GM19372 (cell line): ENCODE measurements around the gene FER.
"Not testable (repeated sequence)": the region's sequence is repeated elsewhere in the genome, so short reads cannot be mapped to it uniquely, and the experiment has no call there.

Experiments
- ATAC-seq: cut with Tn5 transposase; IDR thresholded peaks from one replicate; pipeline ENCODE4 v1.9.1; 2021; ENCODE audit warnings: mild to moderate bottlenecking, low read depth, moderate library complexity; ENCODE audit not compliant: unreplicated experiment

Gene FER

GRCh38 chr5:108794349-108794748 is 46.7 kb downstream of the FER start:
- ATAC-seq: not testable (repeated sequence)

GRCh38 chr5:108797396-108797795 is 49.7 kb downstream of the FER start:
- ATAC-seq: no peak

GRCh38 chr5:108797986-108798385 is 50.3 kb downstream of the FER start:
- no peak for ATAC-seq

- no peak for ATAC-seq
These were observed 51.0 kb downstream of the FER start for GRCh38 chr5:108798513-108799265.

GRCh38 chr5:108801301-108801700 is 53.6 kb downstream of the FER start:
- no peak for ATAC-seq

- no peak for ATAC-seq
These were observed 54.1 kb downstream of the FER start for GRCh38 chr5:108801776-108802175.

- no peak for ATAC-seq
These were observed 63.0 kb downstream of the FER start for GRCh38 chr5:108810717-108811116.

GRCh38 chr5:108813673-108814072 is 66.0 kb downstream of the FER start:
- ATAC-seq: no peak

GRCh38 chr5:108814551-108814950 is 66.9 kb downstream of the FER start:
- ATAC-seq: no peak

- peak; percentile 98 for ATAC-seq
These were observed 71.0 kb downstream of the FER start for GRCh38 chr5:108818613-108819272.

GRCh38 chr5:108820983-108821382 is 73.3 kb downstream of the FER start:
- ATAC-seq: no peak

- no peak for ATAC-seq
These were observed 74.7 kb downstream of the FER start for GRCh38 chr5:108822211-108822947.

GRCh38 chr5:108827131-108827530 is 79.4 kb downstream of the FER start:
- ATAC-seq: no peak

GRCh38 chr5:108830705-108831276 is 83.1 kb downstream of the FER start:
- ATAC-seq: no peak

GRCh38 chr5:108836492-108836891 is 88.8 kb downstream of the FER start:
- ATAC-seq: no peak

- not testable (repeated sequence) for ATAC-seq
These were observed 94.7 kb downstream of the FER start for GRCh38 chr5:108842260-108842941.

GRCh38 chr5:108851129-108851528 is 103.4 kb downstream of the FER start:
- not testable (repeated sequence) for ATAC-seq

GRCh38 chr5:108857905-108858304 is 110.2 kb downstream of the FER start:
- ATAC-seq: no peak

- peak; percentile 99 for ATAC-seq
These were observed 111.3 kb downstream of the FER start for GRCh38 chr5:108858959-108859358.

GRCh38 chr5:108862211-108862610 is 114.5 kb downstream of the FER start:
- ATAC-seq: no peak
